Measurements from ENCODE around the gene KRTAP1-1. TPM values are rescaled to one million over a fixed set of nuclear protein-coding genes. Genes with fewer than 3 reads are reported as not detected.

The KRTAP1-1 gene
- total RNA-seq, 4 donors from 2014 or later = not detected

DNA sequence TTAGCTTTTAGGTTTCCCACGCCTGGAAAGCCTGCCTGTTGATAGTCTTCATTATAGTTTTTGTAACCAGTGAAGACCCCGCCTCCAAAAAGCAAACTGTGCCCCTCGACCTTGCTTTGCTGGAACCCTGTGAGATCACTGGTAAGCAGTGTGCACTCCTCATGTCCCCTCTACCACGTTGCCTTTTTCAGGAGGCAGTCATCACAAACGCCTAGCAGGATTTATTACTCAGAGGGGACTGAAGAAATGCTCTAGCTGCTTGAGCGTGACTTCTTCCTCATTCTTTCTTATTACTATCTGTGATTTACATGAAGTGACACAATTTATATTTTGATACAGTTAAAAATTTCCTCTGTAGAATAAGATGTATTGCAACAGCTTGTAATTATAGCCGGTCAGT lies 25.8 kb downstream of the KRTAP1-1 start:
- TF ChIP-seq EP300 (IDR thresholded peaks at IDR 0.05) = no peak
- TF ChIP-seq POLR2A (IDR thresholded peaks at IDR 0.05; ENCODE audit: low read depth) = no peak
- DNase-seq (ENCODE audit: extremely low spot score) = no peak
- Histone ChIP-seq H3K27me3 (peaks cover 0 to 6% (median 0%) of the 10 kb centered on the region in 4 donors), H3K4me1 (no peaks in the 10 kb centered on the region), H3K36me3 (no peaks in the 10 kb centered on the region), H3K9me3 (no peaks in the 10 kb centered on the region), H3K4me3 (no peak overlapping the region), H3K27ac (replicated peaks in 1 of 4) (no peak overlapping the region)
- WGBS = 79% methylated on average over 7 of the region's 7 CpGs
- intact Hi-C loops (cut with DNase I) = no loop called here

- no peaks in the 10 kb centered on the region for H3K9me3 ChIP-seq
- DNase-seq (ENCODE audit: extremely low spot score) = no peak
- peaks cover 0 to 6% (median 0%) of the 10 kb centered on the region in 4 donors for H3K27me3 ChIP-seq
- intact Hi-C loops (cut with DNase I) = no loop called here
- no peak overlapping the region for H3K27ac ChIP-seq (replicated peaks in 1 of 4)
- no peaks in the 10 kb centered on the region for H3K4me1 ChIP-seq
- no peaks in the 10 kb centered on the region for H3K36me3 ChIP-seq
- 33% methylated on average over 1 of the region's 1 CpG for WGBS
- H3K4me3 ChIP-seq = no peak overlapping the region
- TF ChIP-seq, protein P1, sequence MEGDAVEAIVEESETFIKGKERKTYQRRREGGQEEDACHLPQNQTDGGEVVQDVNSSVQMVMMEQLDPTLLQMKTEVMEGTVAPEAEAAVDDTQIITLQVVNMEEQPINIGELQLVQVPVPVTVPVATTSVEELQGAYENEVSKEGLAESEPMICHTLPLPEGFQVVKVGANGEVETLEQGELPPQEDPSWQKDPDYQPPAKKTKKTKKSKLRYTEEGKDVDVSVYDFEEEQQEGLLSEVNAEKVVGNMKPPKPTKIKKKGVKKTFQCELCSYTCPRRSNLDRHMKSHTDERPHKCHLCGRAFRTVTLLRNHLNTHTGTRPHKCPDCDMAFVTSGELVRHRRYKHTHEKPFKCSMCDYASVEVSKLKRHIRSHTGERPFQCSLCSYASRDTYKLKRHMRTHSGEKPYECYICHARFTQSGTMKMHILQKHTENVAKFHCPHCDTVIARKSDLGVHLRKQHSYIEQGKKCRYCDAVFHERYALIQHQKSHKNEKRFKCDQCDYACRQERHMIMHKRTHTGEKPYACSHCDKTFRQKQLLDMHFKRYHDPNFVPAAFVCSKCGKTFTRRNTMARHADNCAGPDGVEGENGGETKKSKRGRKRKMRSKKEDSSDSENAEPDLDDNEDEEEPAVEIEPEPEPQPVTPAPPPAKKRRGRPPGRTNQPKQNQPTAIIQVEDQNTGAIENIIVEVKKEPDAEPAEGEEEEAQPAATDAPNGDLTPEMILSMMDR (IDR thresholded peaks at IDR 0.05) = no peak
- TF ChIP-seq EP300 (IDR thresholded peaks at IDR 0.05) (no peak), POLR2AphosphoS5 (IDR thresholded peaks at IDR 0.05) (no peak)
These were observed 27.6 kb downstream of the KRTAP1-1 start for GRCh38 chr17:41013606-41014005.

GRCh38 chr17:41013181-41013580 lies 28.1 kb downstream of the KRTAP1-1 start:
- TF ChIP-seq EP300 (IDR thresholded peaks at IDR 0.05) (no peak), POLR2AphosphoS5 (IDR thresholded peaks at IDR 0.05) (no peak)
- Histone ChIP-seq H3K36me3 (no peaks in the 10 kb centered on the region), H3K4me3 (no peak overlapping the region), H3K9me3 (no peaks in the 10 kb centered on the region), H3K4me1 (no peaks in the 10 kb centered on the region), H3K27ac (replicated peaks in 1 of 4) (no peak overlapping the region), H3K27me3 (peaks cover 0 to 6% (median 0%) of the 10 kb centered on the region in 4 donors)
- intact Hi-C loops (cut with DNase I) = no loop called here
- no peak for DNase-seq (ENCODE audit: extremely low spot score)
- WGBS = 72% methylated on average over 3 of the region's 3 CpGs

DNA sequence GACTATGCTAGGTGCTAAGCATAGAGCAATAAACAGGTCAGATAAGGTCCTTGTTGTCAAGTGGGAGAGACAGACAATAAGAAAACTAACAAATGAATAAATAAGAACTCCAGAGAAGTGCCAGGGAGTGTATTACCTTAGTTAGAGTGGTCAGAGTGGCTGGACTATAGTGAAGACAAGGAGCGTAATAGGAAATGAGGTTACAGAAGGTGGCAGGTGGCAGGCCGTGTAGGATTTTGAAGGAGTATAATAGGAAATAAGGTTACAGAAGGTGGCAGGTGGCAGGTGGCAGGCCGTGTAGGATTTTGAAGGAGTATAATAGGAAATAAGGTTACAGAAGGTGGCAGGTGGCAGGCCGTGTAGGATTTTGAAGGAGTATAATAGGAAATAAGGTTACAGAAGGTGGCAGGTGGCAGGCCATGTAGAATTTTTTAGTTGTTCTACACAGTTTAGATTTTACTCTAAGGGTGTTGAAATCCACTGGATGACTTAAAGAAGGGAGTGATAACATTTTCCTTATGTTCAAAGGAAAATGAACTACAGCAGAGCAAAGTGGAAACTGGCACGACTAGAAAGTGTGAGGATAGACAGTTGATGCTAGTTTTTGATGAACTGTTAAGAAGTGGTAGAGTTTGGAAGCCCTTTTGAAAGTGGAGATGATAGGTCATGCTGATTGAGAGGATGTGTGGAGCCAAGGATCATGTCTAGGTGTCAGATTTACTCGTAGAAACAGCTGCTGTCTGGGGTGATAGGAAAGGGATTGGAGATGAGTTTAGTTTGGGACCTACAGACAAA lies 28.7 kb downstream of the KRTAP1-1 start:
- Histone ChIP-seq H3K4me3 (no peak overlapping the region), H3K27ac (replicated peaks in 1 of 4) (no peak overlapping the region), H3K9me3 (no peaks in the 10 kb centered on the region), H3K27me3 (peaks cover 0 to 6% (median 0%) of the 10 kb centered on the region in 4 donors), H3K36me3 (no peaks in the 10 kb centered on the region), H3K4me1 (no peaks in the 10 kb centered on the region)
- no peak for DNase-seq (ENCODE audit: extremely low spot score)
- TF ChIP-seq, protein P1 (IDR thresholded peaks at IDR 0.05) = no peak
- TF ChIP-seq EP300 (IDR thresholded peaks at IDR 0.05) (no peak), POLR2AphosphoS5 (IDR thresholded peaks at IDR 0.05) (no peak), POLR2A (IDR thresholded peaks at IDR 0.05; ENCODE audit: low read depth) (no peak)
- intact Hi-C loops (cut with DNase I) = no loop called here
- 68% methylated on average over 6 of the region's 6 CpGs for WGBS

DNA sequence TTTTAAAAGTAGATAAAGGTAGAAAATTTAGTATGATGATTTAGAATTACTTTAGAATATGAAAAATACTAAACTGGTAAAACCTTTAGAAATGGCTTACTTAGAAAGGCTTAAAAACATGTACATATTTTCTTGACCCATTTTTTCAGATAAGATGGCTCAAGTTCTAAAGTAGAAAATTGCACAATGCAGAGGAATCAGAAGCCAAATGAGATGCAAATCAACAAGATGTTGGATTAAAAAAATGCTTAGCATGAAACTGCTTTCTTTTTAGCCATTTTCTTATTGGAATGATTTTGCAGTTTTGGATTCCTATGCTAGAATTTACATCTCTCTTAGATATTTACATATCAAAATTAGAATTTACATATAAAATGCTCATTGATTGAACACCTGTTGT lies 30.8 kb downstream of the KRTAP1-1 start:
- intact Hi-C loops (cut with DNase I) = no loop called here
- H3K4me3 ChIP-seq = no peak overlapping the region
- H3K36me3 ChIP-seq = no peaks in the 10 kb centered on the region
- TF ChIP-seq POLR2AphosphoS5 (IDR thresholded peaks at IDR 0.05) (no peak), POLR2A (IDR thresholded peaks at IDR 0.05; ENCODE audit: low read depth) (no peak), EP300 (IDR thresholded peaks at IDR 0.05) (no peak)
- TF ChIP-seq, protein P1 (IDR thresholded peaks at IDR 0.05) = no peak
- H3K27ac ChIP-seq (replicated peaks in 1 of 4) = no peak overlapping the region
- no peaks in the 10 kb centered on the region for H3K4me1 ChIP-seq
- H3K9me3 ChIP-seq = no peaks in the 10 kb centered on the region
- DNase-seq (ENCODE audit: extremely low spot score) = no peak
- peaks cover 0 to 6% (median 0%) of the 10 kb centered on the region in 4 donors for H3K27me3 ChIP-seq

All from esophagus muscularis mucosa (tissue), 4 donors.